ENCODE measurements around the gene SEMA5A. TPM values are rescaled to one million over a fixed set of nuclear protein-coding genes. Genes with fewer than 3 reads are reported as not detected.

SEMA5A gene
- total RNA-seq, 1 donor: 42.3 TPM

DNA sequence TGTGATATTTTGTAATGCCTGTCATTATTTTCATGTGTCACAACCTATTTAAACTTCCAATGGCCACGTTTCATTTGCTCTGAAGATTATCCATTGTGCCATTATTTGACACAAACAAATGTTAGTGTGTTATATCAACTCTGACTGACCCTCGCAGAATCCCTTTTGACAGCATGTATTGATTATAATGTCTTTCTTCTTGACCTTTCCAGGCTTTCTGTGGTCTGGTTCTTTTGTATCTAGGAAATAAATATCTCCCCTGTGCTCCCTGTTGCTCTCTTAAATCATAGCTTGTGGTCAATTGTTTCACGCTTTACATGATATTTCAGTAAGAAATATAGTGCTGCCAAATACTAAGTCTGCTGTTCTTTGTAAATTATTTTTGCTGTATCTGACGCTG, 442.6 kb downstream of the SEMA5A start:
- H3K4me2 ChIP-seq (ENCODE audit: insufficient read depth, low read length): no peak overlapping the region
- H3K36me3 ChIP-seq (ENCODE audit: insufficient read depth, low read length): peaks cover 5% of the 10 kb centered on the region
- TF ChIP-seq, protein P1, sequence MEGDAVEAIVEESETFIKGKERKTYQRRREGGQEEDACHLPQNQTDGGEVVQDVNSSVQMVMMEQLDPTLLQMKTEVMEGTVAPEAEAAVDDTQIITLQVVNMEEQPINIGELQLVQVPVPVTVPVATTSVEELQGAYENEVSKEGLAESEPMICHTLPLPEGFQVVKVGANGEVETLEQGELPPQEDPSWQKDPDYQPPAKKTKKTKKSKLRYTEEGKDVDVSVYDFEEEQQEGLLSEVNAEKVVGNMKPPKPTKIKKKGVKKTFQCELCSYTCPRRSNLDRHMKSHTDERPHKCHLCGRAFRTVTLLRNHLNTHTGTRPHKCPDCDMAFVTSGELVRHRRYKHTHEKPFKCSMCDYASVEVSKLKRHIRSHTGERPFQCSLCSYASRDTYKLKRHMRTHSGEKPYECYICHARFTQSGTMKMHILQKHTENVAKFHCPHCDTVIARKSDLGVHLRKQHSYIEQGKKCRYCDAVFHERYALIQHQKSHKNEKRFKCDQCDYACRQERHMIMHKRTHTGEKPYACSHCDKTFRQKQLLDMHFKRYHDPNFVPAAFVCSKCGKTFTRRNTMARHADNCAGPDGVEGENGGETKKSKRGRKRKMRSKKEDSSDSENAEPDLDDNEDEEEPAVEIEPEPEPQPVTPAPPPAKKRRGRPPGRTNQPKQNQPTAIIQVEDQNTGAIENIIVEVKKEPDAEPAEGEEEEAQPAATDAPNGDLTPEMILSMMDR (IDR thresholded peaks at IDR 0.05; ENCODE audit: extremely low read depth, low read depth, low read length): no peak
- H3K4me3 ChIP-seq (ENCODE audit: insufficient read depth, low read length): no peak overlapping the region
- DNase-seq (ENCODE audit: insufficient read length, low spot score, missing footprints): no peak
- no peaks in the 10 kb centered on the region for H3K9me3 ChIP-seq (ENCODE audit: low read depth, low read length)
- no peaks in the 10 kb centered on the region for H3K4me1 ChIP-seq (ENCODE audit: insufficient read depth, low read length)
- no peaks in the 10 kb centered on the region for H4K20me1 ChIP-seq (ENCODE audit: insufficient read depth, low read length)
- H2AFZ ChIP-seq (ENCODE audit: low read length): no peak overlapping the region
- H3K27ac ChIP-seq (ENCODE audit: low read depth, low read length): no peak overlapping the region
- H3K79me2 ChIP-seq (ENCODE audit: insufficient read depth, low read length): no peaks in the 10 kb centered on the region
- no peaks in the 10 kb centered on the region for H3K27me3 ChIP-seq (ENCODE audit: insufficient read depth, low read length)

DNA sequence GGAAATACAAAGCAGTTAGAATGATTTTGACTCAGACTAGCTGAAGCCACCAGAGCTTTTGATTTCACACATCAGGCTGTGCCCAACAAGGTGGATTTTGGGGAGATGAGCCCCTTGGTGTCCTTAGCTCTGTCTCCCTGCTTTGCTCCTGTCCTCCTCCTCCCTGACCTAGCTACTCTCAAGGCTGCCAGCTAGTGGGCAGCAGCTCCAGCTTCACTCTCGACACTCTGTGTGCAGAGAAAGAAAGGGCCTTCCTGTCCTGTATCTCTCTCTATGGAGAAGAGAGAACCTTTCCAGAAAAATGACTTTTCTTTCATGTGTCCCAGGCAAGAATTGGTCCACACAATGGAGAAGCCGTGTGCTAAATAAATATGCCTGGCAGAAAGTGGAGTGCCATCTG, 446.2 kb downstream of the SEMA5A start:
- H3K9me3 ChIP-seq (ENCODE audit: low read depth, low read length): no peaks in the 10 kb centered on the region
- H3K4me1 ChIP-seq (ENCODE audit: insufficient read depth, low read length): no peaks in the 10 kb centered on the region
- H3K4me3 ChIP-seq (ENCODE audit: insufficient read depth, low read length): no peak overlapping the region
- H3K4me2 ChIP-seq (ENCODE audit: insufficient read depth, low read length): no peak overlapping the region
- H3K36me3 ChIP-seq (ENCODE audit: insufficient read depth, low read length): no peaks in the 10 kb centered on the region
- DNase-seq (ENCODE audit: insufficient read length, low spot score, missing footprints): no peak
- H4K20me1 ChIP-seq (ENCODE audit: insufficient read depth, low read length): no peaks in the 10 kb centered on the region
- TF ChIP-seq, protein P1 (IDR thresholded peaks at IDR 0.05; ENCODE audit: extremely low read depth, low read depth, low read length): peak; percentile 28
- H3K27me3 ChIP-seq (ENCODE audit: insufficient read depth, low read length): no peaks in the 10 kb centered on the region
- no peak overlapping the region for H2AFZ ChIP-seq (ENCODE audit: low read length)
- H3K79me2 ChIP-seq (ENCODE audit: insufficient read depth, low read length): no peaks in the 10 kb centered on the region
- H3K27ac ChIP-seq (ENCODE audit: low read depth, low read length): no peak overlapping the region

DNA sequence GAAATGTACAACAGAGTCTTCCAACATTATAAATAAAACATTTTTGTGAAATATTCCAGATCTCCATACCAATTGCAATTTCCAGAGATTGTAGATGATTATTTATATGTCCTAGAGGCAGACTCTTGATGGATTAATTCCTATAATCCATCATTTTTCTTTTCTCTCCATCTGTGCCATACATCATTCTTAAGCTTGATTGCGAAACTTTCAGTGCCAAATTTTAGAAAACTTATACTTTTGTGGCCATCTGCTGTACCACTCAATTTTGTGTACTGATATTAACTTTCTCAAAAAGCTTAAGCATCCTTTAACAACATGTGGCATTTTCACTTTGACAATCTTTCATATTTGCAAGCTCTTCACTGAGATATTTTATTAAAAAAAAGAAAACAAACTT, 446.9 kb downstream of the SEMA5A start:
- H3K4me1 ChIP-seq (ENCODE audit: insufficient read depth, low read length): no peaks in the 10 kb centered on the region
- TF ChIP-seq, protein P1 (IDR thresholded peaks at IDR 0.05; ENCODE audit: extremely low read depth, low read depth, low read length): no peak
- DNase-seq (ENCODE audit: insufficient read length, low spot score, missing footprints): no peak
- H2AFZ ChIP-seq (ENCODE audit: low read length): no peak overlapping the region
- no peak overlapping the region for H3K27ac ChIP-seq (ENCODE audit: low read depth, low read length)
- H3K4me2 ChIP-seq (ENCODE audit: insufficient read depth, low read length): no peak overlapping the region
- H3K4me3 ChIP-seq (ENCODE audit: insufficient read depth, low read length): no peak overlapping the region
- no peaks in the 10 kb centered on the region for H3K36me3 ChIP-seq (ENCODE audit: insufficient read depth, low read length)
- no peaks in the 10 kb centered on the region for H3K9me3 ChIP-seq (ENCODE audit: low read depth, low read length)
- H4K20me1 ChIP-seq (ENCODE audit: insufficient read depth, low read length): no peaks in the 10 kb centered on the region
- no peaks in the 10 kb centered on the region for H3K79me2 ChIP-seq (ENCODE audit: insufficient read depth, low read length)
- no peaks in the 10 kb centered on the region for H3K27me3 ChIP-seq (ENCODE audit: insufficient read depth, low read length)

DNA sequence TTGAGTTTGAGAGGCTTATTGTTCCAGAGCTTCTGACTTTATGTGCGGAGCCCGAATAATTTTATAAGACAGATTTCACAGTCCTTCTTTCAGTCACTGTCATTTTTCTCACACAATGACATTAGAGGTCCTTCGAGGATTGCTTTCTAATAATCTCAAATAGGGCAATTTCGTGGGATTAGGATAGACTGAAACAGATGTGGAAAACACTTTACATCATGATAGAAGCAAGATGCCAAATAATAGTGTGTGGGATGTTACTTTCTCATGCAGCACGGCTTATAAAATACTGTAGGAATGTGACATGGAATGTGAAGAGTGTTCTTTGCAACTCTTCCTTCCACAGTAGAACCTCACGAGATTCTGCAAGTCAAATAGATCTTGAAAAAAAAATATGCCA, 451.3 kb downstream of the SEMA5A start:
- no peak overlapping the region for H3K27ac ChIP-seq (ENCODE audit: low read depth, low read length)
- no peak overlapping the region for H2AFZ ChIP-seq (ENCODE audit: low read length)
- TF ChIP-seq, protein P1 (IDR thresholded peaks at IDR 0.05; ENCODE audit: extremely low read depth, low read depth, low read length): no peak
- H4K20me1 ChIP-seq (ENCODE audit: insufficient read depth, low read length): no peaks in the 10 kb centered on the region
- no peak for DNase-seq (ENCODE audit: insufficient read length, low spot score, missing footprints)
- H3K9me3 ChIP-seq (ENCODE audit: low read depth, low read length): no peaks in the 10 kb centered on the region
- no peaks in the 10 kb centered on the region for H3K36me3 ChIP-seq (ENCODE audit: insufficient read depth, low read length)
- H3K4me2 ChIP-seq (ENCODE audit: insufficient read depth, low read length): no peak overlapping the region
- H3K4me1 ChIP-seq (ENCODE audit: insufficient read depth, low read length): no peaks in the 10 kb centered on the region
- no peak overlapping the region for H3K4me3 ChIP-seq (ENCODE audit: insufficient read depth, low read length)
- no peaks in the 10 kb centered on the region for H3K27me3 ChIP-seq (ENCODE audit: insufficient read depth, low read length)
- H3K79me2 ChIP-seq (ENCODE audit: insufficient read depth, low read length): no peaks in the 10 kb centered on the region

Measured in osteoblast (primary cell).